ENCODE measurements around the gene B9D2. TPM values are rescaled to one million over a fixed set of nuclear protein-coding genes. Genes with fewer than 3 reads are reported as not detected.

B9D2 gene
- total and polyA plus RNA-seq, 2 experiments from 2014 or later, result 2.7 to 7.4 TPM

DNA sequence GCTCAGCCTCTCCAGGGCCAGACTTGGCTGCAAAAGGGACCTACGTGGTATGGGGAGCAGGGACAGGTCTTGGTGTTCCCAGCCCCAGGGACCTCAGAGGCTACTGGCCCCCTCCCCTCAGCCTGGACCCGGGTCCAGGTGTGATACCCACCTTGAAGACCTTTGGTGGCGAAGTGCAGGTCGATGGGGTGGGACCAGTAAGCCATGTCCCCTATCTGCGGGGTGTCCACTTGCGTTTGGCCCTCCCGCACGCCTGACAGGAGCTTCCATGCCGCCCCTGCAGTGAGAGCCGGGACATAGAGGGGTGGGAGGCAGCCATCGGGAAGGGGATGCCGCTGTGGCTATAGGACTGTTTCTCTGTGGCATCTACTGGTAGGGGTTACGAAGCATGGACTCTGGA, 6.2 kb downstream of the B9D2 start:
- Histone ChIP-seq H3K27me3 (ENCODE audit: insufficient read depth) (peaks cover 8% of the 10 kb centered on the region), H4K20me1 (replicated peaks; ENCODE audit: insufficient read depth) (no peaks in the 10 kb centered on the region), H3K9me2 (ENCODE audit: insufficient read depth) (no peaks in the 10 kb centered on the region), H2AFZ (no peak overlapping the region), H3K4me3 (no peak overlapping the region), H3K4me1 (ENCODE audit: insufficient read depth) (no peaks in the 10 kb centered on the region), H3K79me2 (replicated peaks; ENCODE audit: insufficient read depth) (no peaks in the 10 kb centered on the region), H3K36me3 (ENCODE audit: insufficient read depth) (no peaks in the 10 kb centered on the region), H3K4me2 (no peak overlapping the region), H3F3A (replicated peaks; ENCODE audit: low read depth) (0 out of 2 replicates have a peak, but pooled peaks cover 4% of the 10 kb centered on the region), H3K27ac (ENCODE audit: low read depth) (no peak overlapping the region)
- Mint-ChIP-seq H3K4me1 (peaks cover 7% of the 10 kb centered on the region), H3K4me3 (no peak overlapping the region), H3K36me3 (ENCODE audit: low read depth) (no peaks in the 10 kb centered on the region; the same call in 2 of the 3 replicates), H3K27me3 (ENCODE audit: insufficient read depth, low read depth, poor library complexity) (peaks cover 34% of the 10 kb centered on the region), H3K9me3 (no peaks in the 10 kb centered on the region; the same call in 2 of the 3 replicates), H3K27ac (no peak overlapping the region)
- TF ChIP-seq POLR2AphosphoS5 (IDR thresholded peaks at IDR 0.05; ENCODE audit: low read depth) (no peak), REST (IDR thresholded peaks at IDR 0.05; ENCODE audit: unreplicated experiment) (no peak), STAT1 (IDR thresholded peaks at IDR 0.05; ENCODE audit: unreplicated experiment) (no peak), CREB1 (CRISPR knock-in tag; IDR thresholded peaks at IDR 0.05; ENCODE audit: low read depth) (no peak), EZH2 (IDR thresholded peaks at IDR 0.05; ENCODE audit: low read depth, unreplicated experiment) (no peak), ZNF462 (CRISPR knock-in tag; IDR thresholded peaks at IDR 0.05) (no peak), ZNF331 (CRISPR knock-in tag; IDR thresholded peaks at IDR 0.05; ENCODE audit: low read depth) (no peak)
- TF ChIP-seq, protein P1, sequence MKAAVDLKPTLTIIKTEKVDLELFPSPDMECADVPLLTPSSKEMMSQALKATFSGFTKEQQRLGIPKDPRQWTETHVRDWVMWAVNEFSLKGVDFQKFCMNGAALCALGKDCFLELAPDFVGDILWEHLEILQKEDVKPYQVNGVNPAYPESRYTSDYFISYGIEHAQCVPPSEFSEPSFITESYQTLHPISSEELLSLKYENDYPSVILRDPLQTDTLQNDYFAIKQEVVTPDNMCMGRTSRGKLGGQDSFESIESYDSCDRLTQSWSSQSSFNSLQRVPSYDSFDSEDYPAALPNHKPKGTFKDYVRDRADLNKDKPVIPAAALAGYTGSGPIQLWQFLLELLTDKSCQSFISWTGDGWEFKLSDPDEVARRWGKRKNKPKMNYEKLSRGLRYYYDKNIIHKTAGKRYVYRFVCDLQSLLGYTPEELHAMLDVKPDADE (IDR thresholded peaks at IDR 0.05), result no peak
- ATAC-seq, result no peak
- DNase-seq (ENCODE audit: low spot score), result no peak
